HCT116 (cell line): ENCODE data around the gene ZBTB20. TPM values are rescaled to one million over a fixed set of nuclear protein-coding genes. Genes with fewer than 3 reads are reported as not detected.

Experiments
- ATAC-seq: fragments of 200-7000 bp; cut with Tn5 transposase; 2 replicates; pipeline ENCODE4 v1.9.1; 2020; ENCODE audit warnings: mild to moderate bottlenecking, moderate library complexity
- BruUV-seq: library from RNA; stranded (reverse); fragments of 400-500 nt; replicated peaks from 2 replicates; lab custom pipeline; 2021; lab: Mats Ljungman, UMichigan
- CTCF ChIA-PET: fragments of 300-600 bp; sonication (Branson Sonifier 250); formaldehyde crosslinking; loops from one replicate; lab custom pipeline; 2021; ENCODE audit warnings: antibody characterized with exemption; lab: Charles Lee
- POLR2A ChIA-PET: fragments of 300-600, 350-600 bp; sonication (Branson Sonifier 250); formaldehyde crosslinking; loops from one replicate; lab custom pipeline; 2021; ENCODE audit warnings: antibody characterized with exemption; lab: Charles Lee
- RAD21 ChIA-PET, 2 experiments: fragments of 300-600 bp; sonication (Branson Sonifier 250); formaldehyde crosslinking; loops; one replicate each; lab custom pipeline; 2023; ENCODE audit warnings: low total read pairs in 2 of 2; ENCODE audit not compliant: uncharacterized antibody in 2 of 2, unreplicated experiment in 2 of 2, low non-redundant PET in 1 of 2; lab: Charles Lee
- DNase-seq: peaks from one replicate; pipeline ENCODE4 v3.0.0-alpha.2; 2010; ENCODE audit warnings: low read depth, low spot score
- H2AFZ ChIP-seq: fragments of 200-600 bp; shearing (Covaris generic), sonication (generic); 2 replicates; pipeline ENCODE4 v1.6.1; 2017; ENCODE audit warnings: low read depth, mixed run types, mixed read lengths, antibody characterized with exemption, low read length; ENCODE audit not compliant: poor library complexity, severe bottlenecking
- H3K27ac ChIP-seq: 2 replicates; pipeline ENCODE4 v1.5.1; 2012; ENCODE audit warnings: low read depth, low read length
- H3K27me3 ChIP-seq: fragments of 200-600 bp; sonication (generic); 2 replicates; pipeline ENCODE4 v1.6.1; 2016; ENCODE audit warnings: mixed run types, low read length, mixed read lengths; ENCODE audit not compliant: insufficient read depth
- H3K36me3 ChIP-seq, 2 experiments: fragments of 200-500 bp in 1 of 2; fragments of 200-600 bp in 1 of 2; sonication (Bioruptor generic) in 1 of 2; sonication (generic) in 1 of 2; 2 replicates each; pipeline versions ENCODE4 v1.5.1 to v1.6.1; 2014 to 2016; ENCODE audit warnings: low read length in 2 of 2, inconsistent platforms in 1 of 2, mixed read lengths in 1 of 2, mixed run types in 1 of 2; ENCODE audit not compliant: insufficient read depth in 2 of 2, control insufficient read depth in 1 of 2
- H3K4me1 ChIP-seq, 2 experiments: fragments of 200-600 bp in 1 of 2; sonication (generic) in 1 of 2; 2 replicates each; pipeline versions ENCODE4 v1.5.1 to v1.6.1; 2012 to 2017; ENCODE audit warnings: low read length in 2 of 2, inconsistent platforms in 1 of 2, mild to moderate bottlenecking in 1 of 2, mixed read lengths in 1 of 2, mixed run types in 1 of 2, moderate library complexity in 1 of 2; ENCODE audit not compliant: insufficient read depth in 2 of 2, control insufficient read depth in 1 of 2
- H3K4me2 ChIP-seq: fragments of 200-600 bp; sonication (generic); 2 replicates; pipeline ENCODE4 v1.6.1; 2017; ENCODE audit warnings: mixed run types, low read length, mixed read lengths
- H3K4me3 ChIP-seq, 2 experiments: fragments of 200-600 bp in 1 of 2; sonication (generic) in 1 of 2; replicated peaks in 1 of 2; 2 replicates each; pipeline ENCODE4 v1.5.1; 2011 to 2016; ENCODE audit warnings: low read length in 2 of 2, control low read depth in 1 of 2, low read depth in 1 of 2, mild to moderate bottlenecking in 1 of 2, mixed read lengths in 1 of 2, mixed run types in 1 of 2
- H3K79me2 ChIP-seq: fragments of 200-600 bp; sonication (generic); 2 replicates; pipeline ENCODE4 v1.6.1; 2017; ENCODE audit warnings: mild to moderate bottlenecking, mixed run types, low read length, moderate library complexity, mixed read lengths; ENCODE audit not compliant: insufficient read depth
- H3K9ac ChIP-seq: fragments of 200-600 bp; sonication (generic); 2 replicates; pipeline ENCODE4 v1.6.1; 2016; ENCODE audit warnings: low read length, mixed read lengths
- H3K9me2 ChIP-seq: fragments of 200-600 bp; sonication (generic), shearing (Covaris generic); 2 replicates; pipeline ENCODE4 v1.6.1; 2017; ENCODE audit warnings: mixed run types, mild to moderate bottlenecking, moderate library complexity; ENCODE audit not compliant: insufficient read depth
- H3K9me3 ChIP-seq, 2 experiments: fragments of 200-500 bp in 1 of 2; fragments of 200-600 bp in 1 of 2; sonication (Bioruptor generic) in 1 of 2; sonication (generic) in 1 of 2; 2 replicates each; pipeline ENCODE4 v1.6.1; 2014 to 2017; ENCODE audit warnings: low read length in 2 of 2, mixed read lengths in 2 of 2, inconsistent platforms in 1 of 2, low read depth in 1 of 2, mild to moderate bottlenecking in 1 of 2, mixed run types in 1 of 2, moderate library complexity in 1 of 2; ENCODE audit not compliant: control insufficient read depth in 1 of 2, insufficient read depth in 1 of 2
- H4K20me1 ChIP-seq: fragments of 200-600 bp; sonication (generic), shearing (Covaris generic); 2 replicates; pipeline ENCODE4 v1.6.1; 2017; ENCODE audit warnings: mixed run types, mild to moderate bottlenecking, moderate library complexity; ENCODE audit not compliant: insufficient read depth
- ATF3 ChIP-seq: IDR thresholded peaks from 2 replicates; pipeline ENCODE4 v1.6.1; 2012
- CEBPB ChIP-seq: IDR thresholded peaks from 2 replicates; pipeline ENCODE4 v1.6.1; 2012; ENCODE audit warnings: low read depth
- EGR1 ChIP-seq: IDR thresholded peaks from 2 replicates; pipeline ENCODE4 v1.6.1; 2012; ENCODE audit warnings: low read depth
- EZH2phosphoT487 ChIP-seq: fragments of 200-600 bp; IDR thresholded peaks from 2 replicates; pipeline ENCODE4 v1.6.1; 2018; ENCODE audit warnings: antibody characterized with exemption, borderline replicate concordance
- FOSL1 ChIP-seq: IDR thresholded peaks from 2 replicates; pipeline ENCODE4 v1.6.1; 2012; ENCODE audit warnings: low read depth
- JUND ChIP-seq: IDR thresholded peaks from 2 replicates; pipeline ENCODE4 v1.6.1; 2012
- MAX ChIP-seq: IDR thresholded peaks from 2 replicates; pipeline ENCODE4 v1.6.1; 2012
- RAD21 ChIP-seq: IDR thresholded peaks from 2 replicates; pipeline ENCODE4 v1.6.1; 2012; ENCODE audit warnings: low read depth, mild to moderate bottlenecking
- REST ChIP-seq: IDR thresholded peaks from 2 replicates; pipeline ENCODE4 v1.6.1; 2012; ENCODE audit warnings: low read depth
- SIN3A ChIP-seq: IDR thresholded peaks from 2 replicates; pipeline ENCODE4 v1.6.1; 2012; ENCODE audit warnings: low read depth
- SP1 ChIP-seq: IDR thresholded peaks from 2 replicates; pipeline ENCODE4 v1.6.1; 2012; ENCODE audit warnings: low read depth
- TCF7L2 ChIP-seq: IDR thresholded peaks from 2 replicates; pipeline ENCODE4 v1.7.0; 2011; ENCODE audit warnings: borderline replicate concordance, inconsistent platforms; ENCODE audit not compliant: insufficient read depth, insufficient read length; ENCODE audit errors: extremely low read depth
- ZBTB33 ChIP-seq: IDR thresholded peaks from 2 replicates; pipeline ENCODE4 v1.6.1; 2011; ENCODE audit warnings: mild to moderate bottlenecking, low read length, moderate library complexity; ENCODE audit not compliant: insufficient replicate concordance; ENCODE audit errors: extremely low read depth
- ZNF274 ChIP-seq: fragments of 200-500 bp; sonication (Bioruptor generic); IDR thresholded peaks from 2 replicates; pipeline ENCODE4 v1.6.1; 2014; ENCODE audit warnings: mild to moderate bottlenecking, low read depth, low read length, inconsistent platforms
- intact Hi-C: fragments of 100-400 bp; cut with micrococcal nuclease; formaldehyde crosslinking; loops from 2 replicates; pipeline ENCODE4 v1.10.0; 2022
- total RNA-seq: library from RNA; stranded (reverse); gene quantifications from one replicate; pipeline ENCODE4 v1.2.1, GENCODE V29; 2021; ENCODE audit not compliant: unreplicated experiment

ZBTB20 gene
- total RNA-seq, 1 experiment from 2014 or later = 42.1 TPM

- peaks cover 0 to 4% of the 10 kb centered on the region in 2 experiments; a peak in 1 of 4 replicates for H3K4me1 ChIP-seq
- TF ChIP-seq JUND (no peak), SIN3A (no peak), ATF3 (no peak), EGR1 (no peak), RAD21 (no peak), TCF7L2 (no peak)
Observed at GRCh38 chr3:115084686-115085085, 62.4 kb downstream of the ZBTB20 start.

GRCh38 chr3:115082260-115082659 is 64.8 kb downstream of the ZBTB20 start:
- Histone ChIP-seq H4K20me1 (no peaks in the 10 kb centered on the region), H3K4me3 (no peak overlapping the region), H3K4me2 (no peak overlapping the region), H3K9ac (no peak overlapping the region), H3K79me2 (no peaks in the 10 kb centered on the region), H2AFZ (no peak overlapping the region), H3K36me3 (no peaks in the 10 kb centered on the region), H3K9me3 (no peaks in the 10 kb centered on the region), H3K27me3 (no peaks in the 10 kb centered on the region), H3K9me2 (0 out of 2 replicates have a peak, but pooled peaks cover 2% of the 10 kb centered on the region), H3K4me1 (0 out of 4 replicates have a peak, but pooled peaks cover 0 to 4% of the 10 kb centered on the region in 2 experiments), H3K27ac (no peak overlapping the region)
- DNase-seq = no peak
- intact Hi-C loops = no loop called here
- BruUV-seq = no TSS peak
- RAD21 ChIA-PET = no interaction called here
- no peak for ATAC-seq
- CTCF ChIA-PET = no interaction called here
- POLR2A ChIA-PET = no interaction called here
- no peak for TF ChIP-seq CEBPB
- TF ChIP-seq RAD21 = no peak
- no peak for TF ChIP-seq SP1
- no peak for TF ChIP-seq ZNF274
- TF ChIP-seq EZH2phosphoT487 = no peak
- no peak for TF ChIP-seq MAX
- no peak for TF ChIP-seq ZBTB33
- no peak for TF ChIP-seq FOSL1
- TF ChIP-seq REST = no peak

More at GRCh38 chr3:115084686-115085085, 62.4 kb downstream of the ZBTB20 start:
- ChIA-PET RAD21 (no interaction called here), POLR2A (no interaction called here), CTCF (interaction anchor here (1.5 kb wide), 1 partner anchor 43 kb away, joined by 3 read pairs; no protein-coding TSS in a partner anchor)
- no TSS peak for BruUV-seq
- no peak overlapping the region for H3K4me2 ChIP-seq
- no peak overlapping the region for H3K27ac ChIP-seq
- 0 out of 2 replicates have a peak, but pooled peaks cover 2% of the 10 kb centered on the region for H3K9me2 ChIP-seq
- H3K4me3 ChIP-seq = no peak overlapping the region
- H3K9me3 ChIP-seq = no peaks in the 10 kb centered on the region
- H3K79me2 ChIP-seq = no peaks in the 10 kb centered on the region
- H3K36me3 ChIP-seq = no peaks in the 10 kb centered on the region
- no peak overlapping the region for H3K9ac ChIP-seq
- DNase-seq (no peak), ATAC-seq (no peak)
- H2AFZ ChIP-seq = no peak overlapping the region
- no peaks in the 10 kb centered on the region for H3K27me3 ChIP-seq
- intact Hi-C loops = no loop called here
- no peaks in the 10 kb centered on the region for H4K20me1 ChIP-seq
